Measurements from ENCODE around the gene ALCAM. TPM values are rescaled to one million over a fixed set of nuclear protein-coding genes. Genes with fewer than 3 reads are reported as not detected.

ALCAM gene
- total RNA-seq, 1 experiment from 2014 or later: 36.9 TPM

GRCh38 chr3:105483476-105483875 lies 116.8 kb downstream of the ALCAM start:
- DNase-seq: no peak

GRCh38 chr3:105490045-105490444 lies 123.3 kb downstream of the ALCAM start:
- H3K27me3 ChIP-seq: no peaks in the 10 kb centered on the region
- no peaks in the 10 kb centered on the region; the same call in 1 of the 2 replicates for H3K36me3 ChIP-seq
- no peak overlapping the region for H3K4me3 ChIP-seq
- DNase-seq: no peak
- H3K9me3 ChIP-seq: peaks cover 16% of the 10 kb centered on the region

More at GRCh38 chr3:105483476-105483875, 116.8 kb downstream of the ALCAM start:
- Histone ChIP-seq H3K4me3 (no peak overlapping the region), H3K9me3 (peaks cover under 1% of the 10 kb centered on the region; the same call in 1 of the 2 replicates), H3K36me3 (no peaks in the 10 kb centered on the region), H3K27me3 (no peaks in the 10 kb centered on the region)

GRCh38 chr3:105493305-105493892 lies 126.7 kb downstream of the ALCAM start:
- H3K4me3 ChIP-seq: no peak overlapping the region
- H3K36me3 ChIP-seq: no peaks in the 10 kb centered on the region; the same call in 1 of the 2 replicates
- no peaks in the 10 kb centered on the region for H3K27me3 ChIP-seq
- DNase-seq: no peak
- peaks cover 16% of the 10 kb centered on the region for H3K9me3 ChIP-seq

- no peak for DNase-seq
- peaks cover 8% of the 10 kb centered on the region; the same call in 1 of the 2 replicates for H3K9me3 ChIP-seq
- H3K4me3 ChIP-seq: no peak overlapping the region
- H3K36me3 ChIP-seq: no peaks in the 10 kb centered on the region; the same call in 1 of the 2 replicates
- H3K27me3 ChIP-seq: no peaks in the 10 kb centered on the region
Measured at GRCh38 chr3:105495021-105495420, 128.3 kb downstream of the ALCAM start.

- no peaks in the 10 kb centered on the region for H3K36me3 ChIP-seq
- H3K9me3 ChIP-seq: no peaks in the 10 kb centered on the region
- no peak for DNase-seq
- H3K27me3 ChIP-seq: no peaks in the 10 kb centered on the region
- no peak overlapping the region for H3K4me3 ChIP-seq
Measured at GRCh38 chr3:105496343-105496742, 129.6 kb downstream of the ALCAM start.

GRCh38 chr3:105497386-105497785 lies 130.7 kb downstream of the ALCAM start:
- DNase-seq: no peak
- Histone ChIP-seq H3K9me3 (no peaks in the 10 kb centered on the region), H3K4me3 (no peak overlapping the region), H3K27me3 (no peaks in the 10 kb centered on the region), H3K36me3 (no peaks in the 10 kb centered on the region)

GRCh38 chr3:105499961-105500360 lies 133.3 kb downstream of the ALCAM start:
- H3K36me3 ChIP-seq: no peaks in the 10 kb centered on the region
- H3K4me3 ChIP-seq: no peak overlapping the region
- no peaks in the 10 kb centered on the region for H3K27me3 ChIP-seq
- H3K9me3 ChIP-seq: no peaks in the 10 kb centered on the region
- no peak for DNase-seq

- Histone ChIP-seq H3K4me3 (no peak overlapping the region), H3K27me3 (no peaks in the 10 kb centered on the region), H3K9me3 (no peaks in the 10 kb centered on the region), H3K36me3 (no peaks in the 10 kb centered on the region)
- DNase-seq: no peak
Measured at GRCh38 chr3:105502333-105502732, 135.6 kb downstream of the ALCAM start.

- Histone ChIP-seq H3K9me3 (no peaks in the 10 kb centered on the region), H3K4me3 (no peak overlapping the region), H3K27me3 (no peaks in the 10 kb centered on the region), H3K36me3 (no peaks in the 10 kb centered on the region)
- no peak for DNase-seq
Measured at GRCh38 chr3:105503191-105503593, 136.5 kb downstream of the ALCAM start.

- H3K4me3 ChIP-seq: no peak overlapping the region
- no peak for DNase-seq
- no peaks in the 10 kb centered on the region for H3K27me3 ChIP-seq
- H3K36me3 ChIP-seq: no peaks in the 10 kb centered on the region
- no peaks in the 10 kb centered on the region for H3K9me3 ChIP-seq
Measured at GRCh38 chr3:105504440-105504951, 137.8 kb downstream of the ALCAM start.

GRCh38 chr3:105505170-105505569 lies 138.5 kb downstream of the ALCAM start:
- Histone ChIP-seq H3K36me3 (no peaks in the 10 kb centered on the region), H3K27me3 (no peaks in the 10 kb centered on the region), H3K9me3 (no peaks in the 10 kb centered on the region), H3K4me3 (no peak overlapping the region)
- no peak for DNase-seq

- H3K27me3 ChIP-seq: no peaks in the 10 kb centered on the region
- H3K36me3 ChIP-seq: no peaks in the 10 kb centered on the region
- DNase-seq: no peak
- H3K4me3 ChIP-seq: no peak overlapping the region
- H3K9me3 ChIP-seq: 0 out of 2 replicates have a peak, but pooled peaks cover 3% of the 10 kb centered on the region
Measured at GRCh38 chr3:105511031-105511430, 144.3 kb downstream of the ALCAM start.

- DNase-seq: no peak
- Histone ChIP-seq H3K36me3 (no peaks in the 10 kb centered on the region), H3K9me3 (0 out of 2 replicates have a peak, but pooled peaks cover 3% of the 10 kb centered on the region), H3K27me3 (no peaks in the 10 kb centered on the region), H3K4me3 (no peak overlapping the region)
Measured at GRCh38 chr3:105512061-105512460, 145.4 kb downstream of the ALCAM start.

- no peak overlapping the region for H3K4me3 ChIP-seq
- peak; percentile 31 for DNase-seq
- H3K36me3 ChIP-seq: no peaks in the 10 kb centered on the region
- 0 out of 2 replicates have a peak, but pooled peaks cover 3% of the 10 kb centered on the region for H3K9me3 ChIP-seq
- H3K27me3 ChIP-seq: no peaks in the 10 kb centered on the region
Measured at GRCh38 chr3:105513042-105513441, 146.3 kb downstream of the ALCAM start.

- Histone ChIP-seq H3K4me3 (no peak overlapping the region), H3K36me3 (no peaks in the 10 kb centered on the region), H3K9me3 (0 out of 2 replicates have a peak, but pooled peaks cover 3% of the 10 kb centered on the region), H3K27me3 (no peaks in the 10 kb centered on the region)
- no peak for DNase-seq
Measured at GRCh38 chr3:105513886-105514285, 147.2 kb downstream of the ALCAM start.

GRCh38 chr3:105515372-105515771 lies 148.7 kb downstream of the ALCAM start:
- DNase-seq: no peak
- Histone ChIP-seq H3K27me3 (no peaks in the 10 kb centered on the region), H3K36me3 (no peaks in the 10 kb centered on the region), H3K9me3 (0 out of 2 replicates have a peak, but pooled peaks cover 3% of the 10 kb centered on the region), H3K4me3 (no peak overlapping the region)

GRCh38 chr3:105516972-105517371 lies 150.3 kb downstream of the ALCAM start:
- Histone ChIP-seq H3K36me3 (no peaks in the 10 kb centered on the region), H3K9me3 (0 out of 2 replicates have a peak, but pooled peaks cover 3% of the 10 kb centered on the region), H3K27me3 (no peaks in the 10 kb centered on the region), H3K4me3 (no peak overlapping the region)
- DNase-seq: no peak

- H3K4me3 ChIP-seq: no peak overlapping the region
- no peak for DNase-seq
- H3K36me3 ChIP-seq: no peaks in the 10 kb centered on the region
- no peaks in the 10 kb centered on the region for H3K9me3 ChIP-seq
- H3K27me3 ChIP-seq: no peaks in the 10 kb centered on the region
Measured at GRCh38 chr3:105518203-105518602, 151.5 kb downstream of the ALCAM start.
